ENCODE results near the gene CAMKMT.

- TF ChIP-seq CTCF (IDR thresholded peaks at IDR 0.05) (no peak), POLR2AphosphoS5 (IDR thresholded peaks at IDR 0.05) (no peak), EP300 (IDR thresholded peaks at IDR 0.05) (no peak)
These were observed 908 bp upstream of the CAMKMT start for GRCh38 chr2:44360749-44361329.
